CD4-positive, alpha-beta T cell (primary cell): ENCODE results near the gene SRBD1. TPM values are rescaled to one million over a fixed set of nuclear protein-coding genes. Genes with fewer than 3 reads are reported as not detected.

Source experiments
- ATAC-seq: fragments of 200-7000 bp; cut with Tn5 transposase; one replicate; pipeline ENCODE4 v1.10.0; 2022; ENCODE audit warnings: mild to moderate bottlenecking; ENCODE audit not compliant: poor library complexity
- CTCF ChIA-PET: fragments of 350-600 bp; sonication (Branson Sonifier 250); formaldehyde crosslinking; loops from one replicate; lab custom pipeline; 2021; ENCODE audit warnings: antibody characterized with exemption, inconsistent platforms; lab: Charles Lee
- POLR2A ChIA-PET: fragments of 350-600 bp; sonication (Branson Sonifier 250); formaldehyde crosslinking; loops from one replicate; lab custom pipeline; 2021; ENCODE audit warnings: antibody characterized with exemption, inconsistent platforms; lab: Charles Lee
- DNase-seq, 14 experiments: peaks; one replicate each; pipeline ENCODE4 v3.0.0-alpha.2; 2013 to 2020; ENCODE audit warnings: mixed read lengths in 2 of 14
- H3K27ac ChIP-seq, 2 donors: one replicate each; pipeline versions ENCODE4 v1.5.1 to v1.7.0; 2013; ENCODE audit warnings: low read length in 2 of 2, low read depth in 1 of 2, mild to moderate bottlenecking in 1 of 2
- H3K27me3 ChIP-seq, 2 experiments: 1 replicate in 1 of 2; 2 replicates in 1 of 2; pipeline versions ENCODE4 v1.6.1 to v1.7.0; 2013; ENCODE audit warnings: low read length in 2 of 2, control low read depth in 1 of 2, mild to moderate bottlenecking in 1 of 2, moderate library complexity in 1 of 2; ENCODE audit not compliant: insufficient read depth in 2 of 2, control insufficient read depth in 1 of 2
- H3K36me3 ChIP-seq: one replicate; pipeline ENCODE4 v1.6.1; 2013; ENCODE audit warnings: low read length, control low read depth; ENCODE audit not compliant: insufficient read depth
- H3K4me1 ChIP-seq: one replicate; pipeline ENCODE4 v1.6.1; 2013; ENCODE audit warnings: low read length, control low read depth; ENCODE audit not compliant: insufficient read depth
- H3K4me3 ChIP-seq: one replicate; pipeline ENCODE4 v1.5.1; 2013; ENCODE audit warnings: mild to moderate bottlenecking, low read length, moderate library complexity
- H3K9me3 ChIP-seq, 2 experiments: 1 replicate in 1 of 2; 2 replicates in 1 of 2; pipeline versions ENCODE4 v1.6.1 to v1.7.0; 2013; ENCODE audit warnings: low read length in 2 of 2, mild to moderate bottlenecking in 2 of 2, control low read depth in 1 of 2, moderate library complexity in 1 of 2; ENCODE audit not compliant: control insufficient read depth in 1 of 2, insufficient read depth in 1 of 2
- H3K27ac Mint-ChIP-seq: one replicate; pipeline ENCODE4 v1.8.0; 2020; ENCODE audit warnings: mixed read lengths
- H3K27me3 Mint-ChIP-seq: one replicate; pipeline ENCODE4 v1.8.0; 2021; ENCODE audit warnings: mixed read lengths
- H3K36me3 Mint-ChIP-seq: one replicate; pipeline ENCODE4 v1.8.0; 2021; ENCODE audit warnings: low read depth, mixed read lengths
- H3K4me1 Mint-ChIP-seq: one replicate; pipeline ENCODE4 v1.8.0; 2021; ENCODE audit warnings: low read depth, mixed read lengths
- H3K4me3 Mint-ChIP-seq: one replicate; pipeline ENCODE4 v1.8.0; 2020; ENCODE audit warnings: mild to moderate bottlenecking, mixed read lengths
- H3K9me3 Mint-ChIP-seq: one replicate; pipeline ENCODE4 v1.8.0; 2020; ENCODE audit warnings: mixed read lengths
- intact Hi-C, 2 experiments: fragments of 100-400 bp; cut with DNase I in 1 of 2; cut with micrococcal nuclease in 1 of 2; formaldehyde crosslinking; loops; one replicate each; pipeline versions ENCODE4 v1.15.1 to v1.9.0; 2023 to 2025; cut with DNase I, micrococcal nuclease
- total RNA-seq, 174 experiments: library from RNA in 2 of 174; stranded (reverse) in 2 of 174; gene quantifications; one replicate each; pipeline ENCODE4 v1.2.3 and lab custom pipeline; 2021 to 2026
- TF ChIP-seq, protein P1 (sequence below): fragments of 200-600 bp; IDR thresholded peaks from one replicate; pipeline ENCODE4 v1.8.0; 2022; ENCODE audit warnings: antibody characterized with exemption, mild to moderate bottlenecking

SRBD1 gene
- total RNA-seq, 2 experiments from 2014 or later: 14.2 to 16.0 TPM

- POLR2A ChIA-PET: interaction anchor here (0.6 to 1.7 kb wide), 9 partner anchors 9 to 1207 kb away, joined by 3 to 14 read pairs (median 5); partner anchors contain the start of genes CAMKMT, PREPL, PRKCE and SRBD1
- peak overlapping the region; percentile 55 for H3K4me3 ChIP-seq
- no peaks in the 10 kb centered on the region for H3K27me3 ChIP-seq
- H3K4me1 Mint-ChIP-seq: peaks cover 47% of the 10 kb centered on the region
- CTCF ChIA-PET: interaction anchor here (0.7 to 2.1 kb wide), 5 partner anchors 11 to 1089 kb away, joined by 3 to 7 read pairs (median 4); no protein-coding TSS in a partner anchor
- H3K4me1 ChIP-seq: peaks cover 12% of the 10 kb centered on the region
- intact Hi-C loops: loop anchor here (5.0 to 10.0 kb wide), 4 partner anchors 44 to 1573 kb away; partner anchors contain the start of genes CAMKMT (in 1 of the 2), LRPPRC (in 1 of the 2), PREPL (in 1 of the 2) and PRKCE (in 1 of the 2)
- TF ChIP-seq, protein P1, sequence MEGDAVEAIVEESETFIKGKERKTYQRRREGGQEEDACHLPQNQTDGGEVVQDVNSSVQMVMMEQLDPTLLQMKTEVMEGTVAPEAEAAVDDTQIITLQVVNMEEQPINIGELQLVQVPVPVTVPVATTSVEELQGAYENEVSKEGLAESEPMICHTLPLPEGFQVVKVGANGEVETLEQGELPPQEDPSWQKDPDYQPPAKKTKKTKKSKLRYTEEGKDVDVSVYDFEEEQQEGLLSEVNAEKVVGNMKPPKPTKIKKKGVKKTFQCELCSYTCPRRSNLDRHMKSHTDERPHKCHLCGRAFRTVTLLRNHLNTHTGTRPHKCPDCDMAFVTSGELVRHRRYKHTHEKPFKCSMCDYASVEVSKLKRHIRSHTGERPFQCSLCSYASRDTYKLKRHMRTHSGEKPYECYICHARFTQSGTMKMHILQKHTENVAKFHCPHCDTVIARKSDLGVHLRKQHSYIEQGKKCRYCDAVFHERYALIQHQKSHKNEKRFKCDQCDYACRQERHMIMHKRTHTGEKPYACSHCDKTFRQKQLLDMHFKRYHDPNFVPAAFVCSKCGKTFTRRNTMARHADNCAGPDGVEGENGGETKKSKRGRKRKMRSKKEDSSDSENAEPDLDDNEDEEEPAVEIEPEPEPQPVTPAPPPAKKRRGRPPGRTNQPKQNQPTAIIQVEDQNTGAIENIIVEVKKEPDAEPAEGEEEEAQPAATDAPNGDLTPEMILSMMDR: no peak
- peak overlapping the region; percentile 58 to 85 for H3K27ac ChIP-seq
- peak; percentile 97 for ATAC-seq
- peaks cover 34% of the 10 kb centered on the region for H3K36me3 Mint-ChIP-seq
- no peaks in the 10 kb centered on the region for H3K9me3 ChIP-seq
- H3K4me3 Mint-ChIP-seq: peak overlapping the region; percentile 87
- H3K9me3 Mint-ChIP-seq: peaks cover 5% of the 10 kb centered on the region
- H3K27ac Mint-ChIP-seq: peak overlapping the region; percentile 87
- H3K27me3 Mint-ChIP-seq: no peaks in the 10 kb centered on the region
- H3K36me3 ChIP-seq: peaks cover 2% of the 10 kb centered on the region
- peak in 4 of 14 experiments; percentile 7 to 91 (median 86) for DNase-seq
Observed at GRCh38 chr2:45567974-45568789, 42.9 kb downstream of the SRBD1 start.

GRCh38 chr2:45567288-45567963 lies 43.6 kb downstream of the SRBD1 start:
- Mint-ChIP-seq H3K36me3 (peaks cover 29% of the 10 kb centered on the region), H3K4me1 (peaks cover 47% of the 10 kb centered on the region), H3K9me3 (peaks cover 5% of the 10 kb centered on the region), H3K27me3 (no peaks in the 10 kb centered on the region), H3K4me3 (peak overlapping the region; percentile 87), H3K27ac (peak overlapping the region; percentile 87)
- no peaks in the 10 kb centered on the region for H3K9me3 ChIP-seq
- H3K4me3 ChIP-seq: peak overlapping the region; percentile 55
- H3K27ac ChIP-seq: peak overlapping the region; percentile 42 to 57
- CTCF ChIA-PET: interaction anchor here (0.7 to 2.1 kb wide), 5 partner anchors 12 to 1088 kb away, joined by 3 to 7 read pairs (median 4); no protein-coding TSS in a partner anchor
- intact Hi-C loops: loop anchor here (5.0 to 10.0 kb wide), 4 partner anchors 45 to 1573 kb away; partner anchors contain the start of genes CAMKMT (in 1 of the 2), LRPPRC (in 1 of the 2), PREPL (in 1 of the 2) and PRKCE (in 1 of the 2)
- TF ChIP-seq, protein P1: no peak
- peaks cover 2% of the 10 kb centered on the region for H3K36me3 ChIP-seq
- peak in 2 of 14 experiments; percentile 21 to 25 for DNase-seq
- POLR2A ChIA-PET: interaction anchor here (0.6 to 1.7 kb wide), 10 partner anchors 8 to 1206 kb away, joined by 3 to 14 read pairs (median 5); partner anchors contain the start of genes CAMKMT, PREPL, PRKCE and SRBD1
- H3K4me1 ChIP-seq: peaks cover 12% of the 10 kb centered on the region
- H3K27me3 ChIP-seq: no peaks in the 10 kb centered on the region
- ATAC-seq: peak; percentile 14

GRCh38 chr2:45559436-45559835 lies 51.6 kb downstream of the SRBD1 start:
- no peaks in the 10 kb centered on the region for H3K36me3 ChIP-seq
- ChIA-PET CTCF (no interaction called here), POLR2A (interaction anchor here (0.9 kb wide), 1 partner anchor 8 kb away, joined by 4 read pairs; no protein-coding TSS in a partner anchor)
- H3K9me3 Mint-ChIP-seq: peaks cover 3% of the 10 kb centered on the region
- TF ChIP-seq, protein P1: no peak
- no peak overlapping the region for H3K4me3 ChIP-seq
- H3K36me3 Mint-ChIP-seq: peaks cover 43% of the 10 kb centered on the region
- peaks cover 17% of the 10 kb centered on the region for H3K4me1 Mint-ChIP-seq
- DNase-seq: no peak
- no peak overlapping the region for H3K27ac ChIP-seq
- no peaks in the 10 kb centered on the region for H3K4me1 ChIP-seq
- H3K9me3 ChIP-seq: no peaks in the 10 kb centered on the region
- H3K4me3 Mint-ChIP-seq: no peak overlapping the region
- intact Hi-C loops: no loop called here
- H3K27me3 Mint-ChIP-seq: no peaks in the 10 kb centered on the region
- no peak overlapping the region for H3K27ac Mint-ChIP-seq
- no peak for ATAC-seq
- H3K27me3 ChIP-seq: no peaks in the 10 kb centered on the region
